Type B pancreatic cell (in vitro differentiated cells): ENCODE results near the gene RNF220. TPM values are rescaled to one million over a fixed set of nuclear protein-coding genes. Genes with fewer than 3 reads are reported as not detected.
"Not testable (repeated sequence)": the region's sequence is repeated elsewhere in the genome, so short reads cannot be mapped to it uniquely, and the experiment has no call there.

Experiments used
- DNase-seq: peaks from one replicate; pipeline ENCODE4 v3.0.0; 2021; ENCODE audit warnings: mixed read lengths; ENCODE audit not compliant: unreplicated experiment; ENCODE audit errors: extremely low spot score
- H3K27ac Mint-ChIP-seq: 2 replicates; pipeline ENCODE4 v1.8.0; 2021; ENCODE audit warnings: mild to moderate bottlenecking, mixed read lengths
- H3K27me3 Mint-ChIP-seq: 2 replicates; pipeline ENCODE4 v1.8.0; 2021; ENCODE audit warnings: mixed read lengths
- H3K36me3 Mint-ChIP-seq: 2 replicates; pipeline ENCODE4 v1.8.0; 2021; ENCODE audit warnings: mixed read lengths
- H3K4me1 Mint-ChIP-seq: one replicate; pipeline ENCODE4 v1.8.0; 2021; ENCODE audit warnings: mixed read lengths; ENCODE audit not compliant: unreplicated experiment
- H3K4me3 Mint-ChIP-seq: 2 replicates; pipeline ENCODE4 v1.8.0; 2021; ENCODE audit warnings: mild to moderate bottlenecking, mixed read lengths
- H3K9me3 Mint-ChIP-seq: 2 replicates; pipeline ENCODE4 v1.8.0; 2021; ENCODE audit warnings: mixed read lengths
- total RNA-seq: library from RNA; stranded (reverse); gene quantifications from 2 replicates; pipeline ENCODE4 v1.2.1, GENCODE V29; 2021; ENCODE audit warnings: low replicate concordance
- TF ChIP-seq, protein P1 (sequence below): fragments of 200-600 bp; sonication (generic); conservative IDR thresholded peaks from 2 replicates; pipeline ENCODE4 v1.5.0; 2021; ENCODE audit warnings: antibody characterized with exemption, mild to moderate bottlenecking

RNF220 gene
- total RNA-seq, 1 donor from 2014 or later = 87.1 TPM

- no peak for DNase-seq
- H3K27ac Mint-ChIP-seq = no peak overlapping the region
- H3K27me3 Mint-ChIP-seq = peaks cover 23% of the 10 kb centered on the region
- no peak overlapping the region for H3K4me3 Mint-ChIP-seq
- H3K36me3 Mint-ChIP-seq = no peaks in the 10 kb centered on the region
- peaks cover 21% of the 10 kb centered on the region for H3K4me1 Mint-ChIP-seq
- no peaks in the 10 kb centered on the region for H3K9me3 Mint-ChIP-seq
- TF ChIP-seq, protein P1, sequence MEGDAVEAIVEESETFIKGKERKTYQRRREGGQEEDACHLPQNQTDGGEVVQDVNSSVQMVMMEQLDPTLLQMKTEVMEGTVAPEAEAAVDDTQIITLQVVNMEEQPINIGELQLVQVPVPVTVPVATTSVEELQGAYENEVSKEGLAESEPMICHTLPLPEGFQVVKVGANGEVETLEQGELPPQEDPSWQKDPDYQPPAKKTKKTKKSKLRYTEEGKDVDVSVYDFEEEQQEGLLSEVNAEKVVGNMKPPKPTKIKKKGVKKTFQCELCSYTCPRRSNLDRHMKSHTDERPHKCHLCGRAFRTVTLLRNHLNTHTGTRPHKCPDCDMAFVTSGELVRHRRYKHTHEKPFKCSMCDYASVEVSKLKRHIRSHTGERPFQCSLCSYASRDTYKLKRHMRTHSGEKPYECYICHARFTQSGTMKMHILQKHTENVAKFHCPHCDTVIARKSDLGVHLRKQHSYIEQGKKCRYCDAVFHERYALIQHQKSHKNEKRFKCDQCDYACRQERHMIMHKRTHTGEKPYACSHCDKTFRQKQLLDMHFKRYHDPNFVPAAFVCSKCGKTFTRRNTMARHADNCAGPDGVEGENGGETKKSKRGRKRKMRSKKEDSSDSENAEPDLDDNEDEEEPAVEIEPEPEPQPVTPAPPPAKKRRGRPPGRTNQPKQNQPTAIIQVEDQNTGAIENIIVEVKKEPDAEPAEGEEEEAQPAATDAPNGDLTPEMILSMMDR = peak; percentile 46
These were observed 95.4 kb downstream of the RNF220 start for GRCh38 chr1:44500181-44501046.

DNA sequence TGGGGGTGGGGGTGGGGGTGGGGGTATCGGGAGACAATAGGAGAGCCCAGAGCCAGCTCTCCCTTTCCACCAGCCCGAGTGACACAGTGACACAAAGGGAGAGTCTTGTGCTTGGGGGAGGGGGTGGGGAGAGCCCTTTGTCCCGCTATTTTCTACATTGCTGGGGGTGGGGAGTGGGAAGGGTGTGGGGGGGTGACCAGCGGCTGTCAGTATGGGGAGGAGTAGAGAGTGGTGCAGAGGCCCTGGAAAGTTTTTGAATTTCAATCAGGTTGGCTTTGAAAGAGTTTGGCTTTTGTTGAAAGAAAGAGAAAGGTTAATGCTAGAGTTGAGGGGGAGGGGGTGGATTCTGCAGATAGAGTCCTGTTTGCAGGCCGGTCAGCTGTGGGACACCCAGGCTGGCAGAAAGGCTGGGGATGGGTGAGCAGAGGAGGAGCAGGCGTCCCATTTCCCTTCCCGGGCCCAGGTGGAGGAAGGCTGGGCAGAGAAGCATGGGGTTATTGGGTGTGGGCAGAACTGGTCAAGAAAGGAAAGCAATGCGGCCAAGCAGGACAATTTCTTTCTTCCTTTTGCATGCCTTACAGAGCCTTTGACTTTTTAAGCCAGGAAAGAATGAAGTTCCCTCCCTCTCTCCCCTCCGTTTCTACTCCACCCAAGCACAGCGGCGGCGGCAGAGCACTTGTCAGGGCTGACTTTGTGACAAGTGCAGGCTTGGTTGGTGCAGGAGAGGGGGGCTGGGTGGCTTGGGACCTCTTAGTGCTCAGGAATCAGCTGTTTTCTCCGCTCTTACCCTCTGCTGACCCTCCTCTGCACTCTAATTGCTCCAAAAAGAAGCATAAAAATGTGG is 96.2 kb downstream of the RNF220 start:
- Mint-ChIP-seq H3K4me1 (peaks cover 21% of the 10 kb centered on the region), H3K4me3 (peak overlapping the region; percentile 32), H3K36me3 (no peaks in the 10 kb centered on the region), H3K27me3 (peaks cover 14% of the 10 kb centered on the region), H3K9me3 (no peaks in the 10 kb centered on the region), H3K27ac (peak overlapping the region; percentile 36)
- no peak for DNase-seq
- TF ChIP-seq, protein P1 = no peak

DNA sequence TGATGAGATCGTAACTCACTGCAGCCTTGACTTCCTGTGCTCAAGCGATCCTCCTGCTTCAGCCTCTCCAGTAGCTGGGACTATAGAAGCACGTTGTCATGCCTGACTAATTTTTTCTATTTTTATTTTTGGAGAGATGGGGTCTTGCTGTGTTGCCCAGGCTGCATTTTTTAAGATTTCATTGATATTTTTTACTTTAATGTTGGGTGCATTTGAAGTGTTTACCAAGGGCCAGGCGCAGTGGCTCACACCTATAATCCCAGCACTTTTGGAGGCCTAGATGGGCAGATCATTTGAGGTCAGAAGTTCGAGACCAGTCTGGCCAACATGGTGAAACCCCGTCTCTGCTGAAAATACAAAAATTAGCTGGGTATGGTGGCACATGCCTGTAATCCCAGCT is 97.8 kb downstream of the RNF220 start:
- H3K9me3 Mint-ChIP-seq, H3K27ac Mint-ChIP-seq, H3K4me3 Mint-ChIP-seq, H3K36me3 Mint-ChIP-seq, DNase-seq: not testable (repeated sequence)
- Mint-ChIP-seq H3K27me3 (peaks cover 23% of the 10 kb centered on the region), H3K4me1 (peaks cover 34% of the 10 kb centered on the region)

GRCh38 chr1:44503625-44504024 is 98.6 kb downstream of the RNF220 start:
- DNase-seq = no peak
- Mint-ChIP-seq H3K4me1 (peaks cover 34% of the 10 kb centered on the region), H3K36me3 (no peaks in the 10 kb centered on the region), H3K4me3 (no peak overlapping the region), H3K27ac (no peak overlapping the region), H3K27me3 (peaks cover 29% of the 10 kb centered on the region), H3K9me3 (no peaks in the 10 kb centered on the region)
- TF ChIP-seq, protein P1 = no peak

DNA sequence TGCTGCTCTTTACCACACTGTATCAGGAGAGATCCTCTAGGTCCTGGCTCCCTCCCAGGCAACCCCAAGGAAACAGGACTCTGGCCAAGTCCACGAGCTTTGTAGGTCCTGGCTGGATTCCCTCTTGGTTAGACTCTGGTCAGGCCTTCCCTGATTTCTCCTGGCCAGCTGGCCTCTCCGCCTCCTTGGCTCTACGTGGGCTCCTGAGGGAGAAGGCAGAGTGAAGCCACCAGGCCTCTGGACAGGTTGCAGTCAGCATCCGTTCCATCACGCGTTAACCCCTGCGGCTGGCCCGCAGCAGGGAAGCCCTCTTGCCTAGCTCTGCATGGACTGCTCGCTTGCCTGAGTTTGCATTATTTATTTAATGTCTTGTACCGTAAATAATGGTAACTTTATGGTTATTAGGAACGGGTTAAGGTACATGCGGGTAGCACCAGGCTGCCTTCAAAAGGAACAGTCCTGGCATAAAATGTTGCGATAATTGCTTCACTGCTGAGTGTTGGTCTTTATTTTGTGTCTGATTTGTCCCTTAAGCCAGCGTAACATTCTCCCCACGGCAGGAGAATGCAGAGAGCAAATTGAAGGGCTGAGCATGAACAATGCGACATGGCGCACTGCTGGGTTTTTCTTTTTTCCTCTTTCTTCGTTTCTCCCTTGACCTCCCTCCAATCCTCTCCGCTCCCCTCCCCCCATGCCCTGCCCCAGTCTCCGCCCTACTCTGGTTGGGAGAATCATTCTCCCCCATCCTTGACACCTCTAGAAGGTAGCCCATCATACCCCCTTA is 100.3 kb downstream of the RNF220 start:
- peaks cover 32% of the 10 kb centered on the region for H3K27me3 Mint-ChIP-seq
- H3K4me3 Mint-ChIP-seq = no peak overlapping the region
- H3K27ac Mint-ChIP-seq = no peak overlapping the region
- no peaks in the 10 kb centered on the region for H3K9me3 Mint-ChIP-seq
- no peaks in the 10 kb centered on the region for H3K36me3 Mint-ChIP-seq
- TF ChIP-seq, protein P1 = no peak
- DNase-seq = no peak
- peaks cover 37% of the 10 kb centered on the region for H3K4me1 Mint-ChIP-seq
